H9 (cell line): ENCODE data around the gene ZBTB8OS. TPM values are rescaled to one million over a fixed set of nuclear protein-coding genes. Genes with fewer than 3 reads are reported as not detected.

Source experiments
- DNase-seq: peaks from one replicate; pipeline ENCODE4 v3.0.0-alpha.2; 2017
- H2AFZ ChIP-seq: one replicate; pipeline ENCODE4 v1.6.1; 2013; ENCODE audit warnings: mild to moderate bottlenecking, low read length, control low read depth, moderate library complexity
- H2AK5ac ChIP-seq: 2 replicates; pipeline ENCODE4 v1.6.1; 2013; ENCODE audit warnings: low read length, control low read depth, mixed read lengths; ENCODE audit not compliant: insufficient read length
- H2BK120ac ChIP-seq: one replicate; pipeline ENCODE4 v1.6.1; 2013; ENCODE audit warnings: low read depth, mild to moderate bottlenecking, low read length, control low read depth, inconsistent platforms; ENCODE audit not compliant: poor library complexity, severe bottlenecking
- H2BK12ac ChIP-seq: 2 replicates; pipeline ENCODE4 v1.6.1; 2013; ENCODE audit warnings: low read length, control low read depth, mixed read lengths, low read depth; ENCODE audit not compliant: insufficient read length
- H2BK15ac ChIP-seq: 2 replicates; pipeline ENCODE4 v1.6.1; 2013; ENCODE audit warnings: low read depth, low read length, control low read depth
- H2BK20ac ChIP-seq: one replicate; pipeline ENCODE4 v1.6.1; 2013; ENCODE audit warnings: low read depth, mild to moderate bottlenecking, low read length, control low read depth, inconsistent platforms; ENCODE audit not compliant: poor library complexity, severe bottlenecking
- H2BK5ac ChIP-seq: 2 replicates; pipeline ENCODE4 v1.6.1; 2013; ENCODE audit warnings: low read length, control low read depth, mixed read lengths; ENCODE audit not compliant: insufficient read length
- H3K14ac ChIP-seq: 2 replicates; pipeline ENCODE4 v1.6.1; 2013; ENCODE audit warnings: low read length, control low read depth; ENCODE audit not compliant: insufficient read depth
- H3K18ac ChIP-seq: 2 replicates; pipeline ENCODE4 v1.6.1; 2013; ENCODE audit warnings: low read depth, mild to moderate bottlenecking, mixed read lengths, low read length, control low read depth; ENCODE audit not compliant: insufficient read length
- H3K23ac ChIP-seq: 2 replicates; pipeline ENCODE4 v1.6.1; 2013; ENCODE audit warnings: low read length, control low read depth, mixed read lengths, low read depth; ENCODE audit not compliant: insufficient read length
- H3K23me2 ChIP-seq: 2 replicates; pipeline ENCODE4 v1.6.1; 2013; ENCODE audit warnings: low read depth, mild to moderate bottlenecking, mixed read lengths, low read length, control low read depth; ENCODE audit not compliant: insufficient read length, poor library complexity, severe bottlenecking
- H3K27ac ChIP-seq: 2 replicates; pipeline ENCODE4 v1.5.1; 2013; ENCODE audit warnings: low read length, control low read depth, mixed read lengths, low read depth; ENCODE audit not compliant: insufficient read length
- H3K27me3 ChIP-seq: 2 replicates; pipeline ENCODE4 v1.6.1; 2013; ENCODE audit warnings: low read length, control low read depth, inconsistent platforms; ENCODE audit not compliant: insufficient read depth
- H3K4ac ChIP-seq: 2 replicates; pipeline ENCODE4 v1.6.1; 2013; ENCODE audit warnings: low read depth, mild to moderate bottlenecking, control low read depth, inconsistent platforms, low read length, moderate library complexity
- H3K4me1 ChIP-seq: 2 replicates; pipeline ENCODE4 v1.6.1; 2013; ENCODE audit warnings: low read length, control low read depth, inconsistent platforms; ENCODE audit not compliant: insufficient read depth
- H3K4me2 ChIP-seq: 2 replicates; pipeline ENCODE4 v1.6.1; 2013; ENCODE audit warnings: low read length, control low read depth, mixed read lengths; ENCODE audit not compliant: insufficient read length, insufficient read depth
- H3K56ac ChIP-seq: 2 replicates; pipeline ENCODE4 v1.6.1; 2013; ENCODE audit warnings: low read depth, mild to moderate bottlenecking, mixed read lengths, low read length, control low read depth; ENCODE audit not compliant: insufficient read length
- H3K79me1 ChIP-seq: 2 replicates; pipeline ENCODE4 v1.6.1; 2013; ENCODE audit warnings: low read depth, mild to moderate bottlenecking, moderate library complexity, low read length, control low read depth, inconsistent platforms; ENCODE audit not compliant: insufficient read depth, poor library complexity, severe bottlenecking
- H3K79me2 ChIP-seq: 2 replicates; pipeline ENCODE4 v1.6.1; 2013; ENCODE audit warnings: low read length, control low read depth, inconsistent platforms; ENCODE audit not compliant: insufficient read depth
- H3K9ac ChIP-seq: 2 replicates; pipeline ENCODE4 v1.6.1; 2013; ENCODE audit warnings: low read length, control low read depth, mixed read lengths; ENCODE audit not compliant: insufficient read length; ENCODE audit errors: extremely low read depth
- H3K9me3 ChIP-seq: one replicate; pipeline ENCODE4 v1.6.1; 2013; ENCODE audit warnings: low read depth, low read length, inconsistent platforms; ENCODE audit not compliant: control insufficient read depth
- H3T11ph ChIP-seq: one replicate; pipeline ENCODE4 v1.6.1; 2013; ENCODE audit warnings: mild to moderate bottlenecking, low read length, control low read depth, inconsistent platforms
- H4K20me1 ChIP-seq: one replicate; pipeline ENCODE4 v1.6.1; 2013; ENCODE audit not compliant: control insufficient read depth, insufficient read length, insufficient read depth
- H4K5ac ChIP-seq: 2 replicates; pipeline ENCODE4 v1.6.1; 2013; ENCODE audit warnings: low read depth, mild to moderate bottlenecking, mixed read lengths, low read length, control low read depth; ENCODE audit not compliant: insufficient read length
- H4K8ac ChIP-seq: replicated peaks from 2 replicates; pipeline ENCODE4 v1.6.1; 2013; ENCODE audit warnings: low read length, control low read depth, mixed read lengths, low read depth; ENCODE audit not compliant: insufficient read length
- H4K91ac ChIP-seq: 2 replicates; pipeline ENCODE4 v1.6.1; 2013; ENCODE audit warnings: low read depth, mild to moderate bottlenecking, moderate library complexity, mixed read lengths, low read length, control low read depth; ENCODE audit not compliant: insufficient read length
- H3K27ac Mint-ChIP-seq, 3 experiments: 2 replicates in 2 of 3; 3 replicates in 1 of 3; pipeline ENCODE4 v1.8.0; 2020 to 2021; ENCODE audit warnings: mixed read lengths in 3 of 3, mild to moderate bottlenecking in 1 of 3, moderate library complexity in 1 of 3
- H3K27me3 Mint-ChIP-seq: 2 replicates; pipeline ENCODE4 v1.8.0; 2021; ENCODE audit warnings: low read depth, mild to moderate bottlenecking, moderate library complexity, mixed read lengths
- H3K36me3 Mint-ChIP-seq, 3 experiments: 2 replicates in 2 of 3; 3 replicates in 1 of 3; pipeline ENCODE4 v1.8.0; 2020 to 2021; ENCODE audit warnings: low read depth in 3 of 3, mixed read lengths in 3 of 3; ENCODE audit not compliant: insufficient read depth in 1 of 3
- H3K4me1 Mint-ChIP-seq, 2 experiments: 2 replicates each; pipeline ENCODE4 v1.8.0; 2020; ENCODE audit warnings: mixed read lengths in 2 of 2
- H3K4me3 Mint-ChIP-seq, 2 experiments: 2 replicates in 1 of 2; 3 replicates in 1 of 2; pipeline ENCODE4 v1.8.0; 2020 to 2021; ENCODE audit warnings: mild to moderate bottlenecking in 2 of 2, mixed read lengths in 2 of 2, moderate library complexity in 1 of 2
- H3K9me3 Mint-ChIP-seq, 2 experiments: 2 replicates in 1 of 2; 3 replicates in 1 of 2; pipeline ENCODE4 v1.8.0; 2020; ENCODE audit warnings: mild to moderate bottlenecking in 2 of 2, mixed read lengths in 2 of 2, moderate library complexity in 1 of 2
- WGBS: extraction: QIAGEN DNeasy Blood & Tissue Kit; methylation state at CpG from one replicate; pipeline ENCODE4 v1.1.7; 2013; ENCODE audit warnings: missing lambda C conversion rate, low lambda C conversion rate, mixed read lengths; ENCODE audit not compliant: insufficient read length; ENCODE audit errors: extremely low coverage; 5-methylcytosine and 5-hydroxymethylcytosine counted together
- total RNA-seq: library from RNA; stranded (reverse); gene quantifications from 2 replicates; pipeline ENCODE4 v1.2.1, GENCODE V29; 2021
- TF ChIP-seq, protein P1 (sequence below): fragments of 200-600 bp; sonication (generic); conservative IDR thresholded peaks from 3 replicates; pipeline ENCODE4 v1.8.0; 2021; ENCODE audit warnings: antibody characterized with exemption, mild to moderate bottlenecking

The ZBTB8OS gene
- total RNA-seq, 1 experiment from 2014 or later: 59.4 TPM

GRCh38 chr1:32622205-32622604, 28.1 kb downstream of the ZBTB8OS start:
- Histone ChIP-seq H3K79me1 (no peaks in the 10 kb centered on the region), H3K9ac (no peak overlapping the region), H2BK5ac (no peak overlapping the region), H2BK120ac (no peak overlapping the region), H2BK15ac (no peak overlapping the region), H3K18ac (no peak overlapping the region), H2AFZ (no peak overlapping the region), H3K27ac (no peak overlapping the region), H4K5ac (no peak overlapping the region), H4K8ac (no peak overlapping the region), H3K4me2 (no peak overlapping the region), H3K27me3 (no peaks in the 10 kb centered on the region), H4K91ac (no peak overlapping the region), H2BK20ac (no peak overlapping the region), H3K14ac (no peak overlapping the region), H2BK12ac (no peak overlapping the region), H2AK5ac (no peak overlapping the region), H3K23me2 (no peaks in the 10 kb centered on the region), H3K4me1 (no peaks in the 10 kb centered on the region), H3K79me2 (no peaks in the 10 kb centered on the region), H3K9me3 (no peaks in the 10 kb centered on the region), H4K20me1 (no peaks in the 10 kb centered on the region), H3K56ac (no peak overlapping the region), H3K4ac (no peak overlapping the region), H3T11ph (no peak overlapping the region), H3K23ac (no peak overlapping the region)
- 0 out of 4 replicates have a peak, but pooled peaks cover 0 to 2% of the 10 kb centered on the region in 2 experiments for H3K4me1 Mint-ChIP-seq
- no peaks in the 10 kb centered on the region for H3K27me3 Mint-ChIP-seq
- H3K27ac Mint-ChIP-seq: no peak overlapping the region
- no peak overlapping the region for H3K4me3 Mint-ChIP-seq
- H3K36me3 Mint-ChIP-seq: peaks cover 11 to 36% (median 27%) of the 10 kb centered on the region in 3 experiments; a peak in 6 of 7 replicates
- H3K9me3 Mint-ChIP-seq: no peaks in the 10 kb centered on the region
- TF ChIP-seq, protein P1, sequence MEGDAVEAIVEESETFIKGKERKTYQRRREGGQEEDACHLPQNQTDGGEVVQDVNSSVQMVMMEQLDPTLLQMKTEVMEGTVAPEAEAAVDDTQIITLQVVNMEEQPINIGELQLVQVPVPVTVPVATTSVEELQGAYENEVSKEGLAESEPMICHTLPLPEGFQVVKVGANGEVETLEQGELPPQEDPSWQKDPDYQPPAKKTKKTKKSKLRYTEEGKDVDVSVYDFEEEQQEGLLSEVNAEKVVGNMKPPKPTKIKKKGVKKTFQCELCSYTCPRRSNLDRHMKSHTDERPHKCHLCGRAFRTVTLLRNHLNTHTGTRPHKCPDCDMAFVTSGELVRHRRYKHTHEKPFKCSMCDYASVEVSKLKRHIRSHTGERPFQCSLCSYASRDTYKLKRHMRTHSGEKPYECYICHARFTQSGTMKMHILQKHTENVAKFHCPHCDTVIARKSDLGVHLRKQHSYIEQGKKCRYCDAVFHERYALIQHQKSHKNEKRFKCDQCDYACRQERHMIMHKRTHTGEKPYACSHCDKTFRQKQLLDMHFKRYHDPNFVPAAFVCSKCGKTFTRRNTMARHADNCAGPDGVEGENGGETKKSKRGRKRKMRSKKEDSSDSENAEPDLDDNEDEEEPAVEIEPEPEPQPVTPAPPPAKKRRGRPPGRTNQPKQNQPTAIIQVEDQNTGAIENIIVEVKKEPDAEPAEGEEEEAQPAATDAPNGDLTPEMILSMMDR: no peak
- WGBS: no CpG with 5 or more reads among the region's 2 CpGs
- no peak for DNase-seq
